Stomach (tissue), 4 donors: ENCODE results near the gene SLC26A9.

Source experiments
- CTCF ChIP-seq, 7 experiments: fragments of 450-650 bp in 4 of 7; fragments of 200-600 bp in 3 of 7; sonication (generic) in 3 of 7; IDR thresholded peaks; one replicate each; pipeline ENCODE4 v1.5.1; 2016 to 2019; ENCODE audit warnings: antibody characterized with exemption in 7 of 7, control low read depth in 2 of 7, mild to moderate bottlenecking in 1 of 7
- POLR2A ChIP-seq, 4 donors: fragments of 450-650 bp; IDR thresholded peaks; one replicate each; pipeline ENCODE4 v1.6.1; 2016; ENCODE audit warnings: antibody characterized with exemption in 4 of 4, control low read depth in 2 of 4, mild to moderate bottlenecking in 1 of 4, moderate library complexity in 1 of 4

GRCh38 chr1:205942631-205943159, 561 bp downstream of the SLC26A9 start:
- no peak for TF ChIP-seq CTCF (IDR thresholded peaks at IDR 0.05)
- no peak for TF ChIP-seq POLR2A (IDR thresholded peaks at IDR 0.05)
